ENCODE results near the gene VAMP5. TPM values are rescaled to one million over a fixed set of nuclear protein-coding genes. Genes with fewer than 3 reads are reported as not detected.
"Not testable (repeated sequence)": the region's sequence is repeated elsewhere in the genome, so short reads cannot be mapped to it uniquely, and the experiment has no call there.

VAMP5 gene
- total RNA-seq, 1 experiment from 2014 or later: not detected

GRCh38 chr2:85585781-85586105 lies 1.5 kb downstream of the VAMP5 start:
- no peaks in the 10 kb centered on the region for H3K36me3 ChIP-seq
- H3K4me1 ChIP-seq: peaks cover 33% of the 10 kb centered on the region
- peak overlapping the region; percentile 66 for H3K27ac ChIP-seq
- DNase-seq: no peak
- H3K27me3 ChIP-seq: no peaks in the 10 kb centered on the region
- H3K9me3 ChIP-seq (replicated peaks): no peaks in the 10 kb centered on the region
- H3K4me3 ChIP-seq: no peak overlapping the region

GRCh38 chr2:85588236-85588635 lies 4.0 kb downstream of the VAMP5 start:
- no peak for DNase-seq
- peaks cover 40% of the 10 kb centered on the region for H3K4me1 ChIP-seq
- no peak overlapping the region for H3K27ac ChIP-seq

GRCh38 chr2:85588645-85589044 lies 4.4 kb downstream of the VAMP5 start:
- Histone ChIP-seq H3K27ac (no peak overlapping the region), H3K27me3 (no peaks in the 10 kb centered on the region), H3K36me3 (no peaks in the 10 kb centered on the region), H3K4me1 (peaks cover 40% of the 10 kb centered on the region), H3K4me3 (no peak overlapping the region), H3K9me3 (replicated peaks) (no peaks in the 10 kb centered on the region)
- DNase-seq: no peak

More at GRCh38 chr2:85588236-85588635, 4.0 kb downstream of the VAMP5 start:
- H3K27me3 ChIP-seq: no peaks in the 10 kb centered on the region
- H3K9me3 ChIP-seq (replicated peaks): no peaks in the 10 kb centered on the region
- H3K36me3 ChIP-seq: no peaks in the 10 kb centered on the region
- no peak overlapping the region for H3K4me3 ChIP-seq

GRCh38 chr2:85589181-85589580 lies 5.0 kb downstream of the VAMP5 start:
- no peaks in the 10 kb centered on the region for H3K9me3 ChIP-seq (replicated peaks)
- no peak for DNase-seq
- no peak overlapping the region for H3K4me3 ChIP-seq
- H3K27me3 ChIP-seq: no peaks in the 10 kb centered on the region
- no peak overlapping the region for H3K27ac ChIP-seq
- peaks cover 42% of the 10 kb centered on the region for H3K4me1 ChIP-seq
- no peaks in the 10 kb centered on the region for H3K36me3 ChIP-seq

- peaks cover 38% of the 10 kb centered on the region for H3K4me1 ChIP-seq
- H3K27ac ChIP-seq: peak overlapping the region; percentile 29
- DNase-seq: peak; percentile 49 to 55
- no peak overlapping the region for H3K4me3 ChIP-seq
- H3K36me3 ChIP-seq: no peaks in the 10 kb centered on the region
- no peaks in the 10 kb centered on the region for H3K27me3 ChIP-seq
- no peaks in the 10 kb centered on the region for H3K9me3 ChIP-seq (replicated peaks)
Measured at GRCh38 chr2:85589982-85590791, 6.0 kb downstream of the VAMP5 start.

GRCh38 chr2:85590950-85591349 lies 6.7 kb downstream of the VAMP5 start:
- Histone ChIP-seq H3K27ac (peak overlapping the region; percentile 29), H3K4me3 (no peak overlapping the region), H3K27me3 (no peaks in the 10 kb centered on the region), H3K4me1 (peaks cover 30% of the 10 kb centered on the region), H3K36me3 (no peaks in the 10 kb centered on the region), H3K9me3 (replicated peaks) (no peaks in the 10 kb centered on the region)
- DNase-seq: no peak

- no peaks in the 10 kb centered on the region for H3K27me3 ChIP-seq
- no peaks in the 10 kb centered on the region for H3K36me3 ChIP-seq
- no peaks in the 10 kb centered on the region for H3K9me3 ChIP-seq (replicated peaks)
- H3K4me3 ChIP-seq: no peak overlapping the region
- H3K4me1 ChIP-seq: peaks cover 29% of the 10 kb centered on the region
- no peak for DNase-seq
- H3K27ac ChIP-seq: no peak overlapping the region
Measured at GRCh38 chr2:85591563-85591962, 7.3 kb downstream of the VAMP5 start.

- H3K27ac ChIP-seq; H3K4me3 ChIP-seq; H3K9me3 ChIP-seq (replicated peaks); H3K36me3 ChIP-seq; H3K27me3 ChIP-seq; DNase-seq: not testable (repeated sequence)
- peaks cover 29% of the 10 kb centered on the region for H3K4me1 ChIP-seq
Measured at GRCh38 chr2:85592299-85592698, 8.1 kb downstream of the VAMP5 start.

GRCh38 chr2:85593023-85593422 lies 8.8 kb downstream of the VAMP5 start:
- Histone ChIP-seq H3K27ac (no peak overlapping the region), H3K4me1 (peaks cover 26% of the 10 kb centered on the region), H3K36me3 (no peaks in the 10 kb centered on the region; the same call in 1 of the 2 replicates), H3K4me3 (no peak overlapping the region), H3K27me3 (no peaks in the 10 kb centered on the region), H3K9me3 (replicated peaks) (no peaks in the 10 kb centered on the region)
- no peak for DNase-seq

GRCh38 chr2:85594715-85595300 lies 10.6 kb downstream of the VAMP5 start:
- Histone ChIP-seq H3K27ac (peak overlapping the region; percentile 59), H3K36me3 (no peaks in the 10 kb centered on the region; the same call in 1 of the 2 replicates), H3K4me1 (peaks cover 21% of the 10 kb centered on the region), H3K9me3 (replicated peaks) (no peaks in the 10 kb centered on the region), H3K27me3 (no peaks in the 10 kb centered on the region), H3K4me3 (peak overlapping the region; percentile 72)
- DNase-seq: no peak

GRCh38 chr2:85595301-85596025 lies 11.2 kb downstream of the VAMP5 start, which contains the start of gene RNF181:
Gene RNF181 (plus strand): TSS chr2:85595745. CDS start chr2:85595764, 19 bp downstream.
- Histone ChIP-seq H3K9me3 (replicated peaks) (no peaks in the 10 kb centered on the region), H3K36me3 (no peaks in the 10 kb centered on the region; the same call in 1 of the 2 replicates), H3K27me3 (no peaks in the 10 kb centered on the region), H3K4me3 (peak within 1 kb of the TSS; percentile 72), H3K4me1 (peaks cover 16% of the 10 kb centered on the region), H3K27ac (peak within 1 kb of the TSS; percentile 59)
- DNase-seq: peak; percentile 98 to 99

GRCh38 chr2:85596026-85596333 lies 11.7 kb downstream of the VAMP5 start:
- H3K27ac ChIP-seq: peak overlapping the region; percentile 17; the same call in 1 of the 2 replicates

GRCh38 chr2:85596486-85597143 lies 12.4 kb downstream of the VAMP5 start:
- Histone ChIP-seq H3K4me3 (peak overlapping the region; percentile 72), H3K27me3 (no peaks in the 10 kb centered on the region), H3K9me3 (replicated peaks) (no peaks in the 10 kb centered on the region), H3K4me1 (peaks cover 6% of the 10 kb centered on the region; the same call in 1 of the 2 replicates), H3K36me3 (no peaks in the 10 kb centered on the region; the same call in 1 of the 2 replicates), H3K27ac (no peak overlapping the region)
- no peak for DNase-seq

More at GRCh38 chr2:85596026-85596333, 11.7 kb downstream of the VAMP5 start:
- Histone ChIP-seq H3K4me1 (peaks cover 11% of the 10 kb centered on the region), H3K9me3 (replicated peaks) (no peaks in the 10 kb centered on the region), H3K4me3 (peak overlapping the region; percentile 72), H3K27me3 (no peaks in the 10 kb centered on the region), H3K36me3 (no peaks in the 10 kb centered on the region; the same call in 1 of the 2 replicates)
- DNase-seq: no peak

- H3K9me3 ChIP-seq (replicated peaks): no peaks in the 10 kb centered on the region
- H3K4me1 ChIP-seq: peaks cover 6% of the 10 kb centered on the region; the same call in 1 of the 2 replicates
- H3K27me3 ChIP-seq: no peaks in the 10 kb centered on the region
- no peak overlapping the region for H3K4me3 ChIP-seq
- DNase-seq: no peak
- no peak overlapping the region for H3K27ac ChIP-seq
- H3K36me3 ChIP-seq: no peaks in the 10 kb centered on the region; the same call in 1 of the 2 replicates
Measured at GRCh38 chr2:85597241-85597640, 13.0 kb downstream of the VAMP5 start.

Measured in SJCRH30 (cell line).